GM23338 (cell line): ENCODE data around the gene B3GALNT2. TPM values are rescaled to one million over a fixed set of nuclear protein-coding genes. Genes with fewer than 3 reads are reported as not detected.

Source experiments
- CTCF ChIP-seq, 2 experiments: fragments of 200-600 bp in 1 of 2; sonication (generic) in 1 of 2; conservative IDR thresholded peaks; 2 replicates each; pipeline versions ENCODE4 v1.5.1 to v1.6.1; 2016 to 2017; ENCODE audit warnings: antibody characterized with exemption in 2 of 2, low read depth in 2 of 2, mild to moderate bottlenecking in 2 of 2, moderate library complexity in 1 of 2
- ETS1 ChIP-seq: IDR thresholded peaks from 2 replicates; pipeline ENCODE4 v1.6.1; 2016; ENCODE audit warnings: antibody characterized with exemption
- EZH2phosphoT487 ChIP-seq: fragments of 200-600 bp; sonication (generic); IDR thresholded peaks from one replicate; pipeline ENCODE4 v1.8.1; 2018; ENCODE audit warnings: antibody characterized with exemption; ENCODE audit not compliant: unreplicated experiment
- JUNB ChIP-seq: IDR thresholded peaks from one replicate; pipeline ENCODE4 v1.6.1; 2016; ENCODE audit warnings: antibody characterized with exemption; ENCODE audit not compliant: unreplicated experiment
- POLR2AphosphoS5 ChIP-seq: IDR thresholded peaks from 2 replicates; pipeline ENCODE4 v1.6.1; 2016; ENCODE audit warnings: antibody characterized with exemption, low read depth
- ZNF462 ChIP-seq: fragments of 250-450 bp; sonication (Bioruptor Pico); IDR thresholded peaks from 2 replicates; pipeline ENCODE4 v1.5.0; 2020; ENCODE audit warnings: mild to moderate bottlenecking, moderate library complexity
- polyA plus RNA-seq: library from polyadenylated mRNA; unstranded; fragments of >200 nt; fragmentation: Nextera tagmentation; extraction: Ambion mirVana; gene quantifications from 2 replicates; pipeline ENCODE4 v1.2.1, GENCODE V29; 2016
- total RNA-seq: library from RNA; depleted of rRNA; stranded (reverse); fragments of >200 nt; shearing (Covaris generic); gene quantifications from 2 replicates; pipeline ENCODE4 v1.2.3, GENCODE V29; 2014

The B3GALNT2 gene
- total and polyA plus RNA-seq, 2 experiments from 2014 or later, result 14.4 to 48.8 TPM

GRCh38 chr1:235409042-235409820, 95.0 kb downstream of the B3GALNT2 start (continued):
- TF ChIP-seq ZNF462 (no peak), POLR2AphosphoS5 (no peak), EZH2phosphoT487 (no peak), CTCF (conservative IDR thresholded peaks at IDR 0.05; ENCODE audit: low read depth in 2 of 2) (no peak), ETS1 (no peak), JUNB (no peak)
